GM23248 (cell line): ENCODE results near the gene ASXL1.

Experiments used
- EZH2 ChIP-seq: fragments of 200-600 bp; sonication (generic); IDR thresholded peaks from 2 replicates; pipeline ENCODE4 v1.6.1; 2018; ENCODE audit warnings: antibody characterized with exemption, mild to moderate bottlenecking; ENCODE audit not compliant: insufficient read depth, poor library complexity, severe bottlenecking
- EZH2phosphoT487 ChIP-seq: fragments of 200-600 bp; sonication (generic); IDR thresholded peaks from 2 replicates; pipeline ENCODE4 v1.6.1; 2018; ENCODE audit warnings: antibody characterized with exemption, moderate library complexity, mild to moderate bottlenecking, low read depth; ENCODE audit not compliant: insufficient read depth

DNA sequence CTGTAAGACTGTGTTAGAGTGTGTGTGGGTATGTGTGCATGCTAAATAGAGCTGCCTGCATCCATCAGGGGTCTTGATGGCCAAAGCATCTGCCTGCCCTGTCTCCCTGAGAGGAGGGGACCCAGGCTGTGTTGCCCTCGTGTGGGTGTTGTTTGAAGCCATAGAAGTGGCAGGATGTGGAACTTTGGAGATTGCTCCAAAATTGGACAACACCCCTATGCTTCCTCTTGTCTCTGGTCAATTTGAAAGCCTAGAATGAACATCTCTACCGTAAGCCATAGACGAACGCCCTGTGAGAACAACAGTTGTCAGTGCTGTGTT lies 82.6 kb downstream of the ASXL1 start:
- TF ChIP-seq EZH2 (no peak), EZH2phosphoT487 (no peak)
